ENCODE results near the gene ELOB.

The ELOB gene

DNA sequence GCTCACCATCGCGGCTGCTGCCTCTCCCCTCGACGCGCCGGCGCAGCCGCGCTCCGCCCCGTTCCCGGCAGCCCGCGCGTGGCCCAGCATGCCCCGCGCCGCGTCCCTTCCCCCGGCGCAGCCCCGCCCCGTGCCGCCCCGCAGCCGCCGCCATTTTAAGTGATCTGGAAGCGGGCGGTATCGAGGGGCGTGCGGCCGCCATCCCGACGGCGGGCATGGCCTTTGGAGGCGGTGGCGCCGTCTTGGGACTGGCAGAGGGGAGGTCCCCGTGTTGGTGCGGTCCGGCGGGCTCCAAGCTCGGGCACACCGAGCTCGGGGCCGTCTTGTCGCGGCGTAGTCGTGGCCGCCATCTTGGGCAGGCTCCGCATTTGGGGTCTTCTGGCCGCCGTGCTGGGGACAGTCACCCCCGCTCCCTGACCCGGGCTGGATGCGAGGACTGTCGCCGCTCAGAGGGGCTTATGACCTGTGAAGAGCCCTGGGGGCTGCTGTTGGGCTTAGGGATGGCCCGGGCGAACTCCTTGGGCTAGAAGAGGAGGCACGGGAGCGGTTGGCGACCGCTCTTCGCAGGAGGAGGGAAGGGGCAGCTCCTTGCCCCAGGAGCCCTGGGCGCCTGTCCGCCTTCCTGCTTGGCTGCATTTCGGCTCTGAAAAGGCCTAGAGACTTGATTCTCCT lies at the start of gene ELOB:
Gene ELOB (minus strand): TSS at position 50 of the 672 bp plus-strand sequence. CDS start 41 bp downstream, at position 9.
- peak; percentile 66 for DNase-seq (ENCODE audit: low read depth)

DNA sequence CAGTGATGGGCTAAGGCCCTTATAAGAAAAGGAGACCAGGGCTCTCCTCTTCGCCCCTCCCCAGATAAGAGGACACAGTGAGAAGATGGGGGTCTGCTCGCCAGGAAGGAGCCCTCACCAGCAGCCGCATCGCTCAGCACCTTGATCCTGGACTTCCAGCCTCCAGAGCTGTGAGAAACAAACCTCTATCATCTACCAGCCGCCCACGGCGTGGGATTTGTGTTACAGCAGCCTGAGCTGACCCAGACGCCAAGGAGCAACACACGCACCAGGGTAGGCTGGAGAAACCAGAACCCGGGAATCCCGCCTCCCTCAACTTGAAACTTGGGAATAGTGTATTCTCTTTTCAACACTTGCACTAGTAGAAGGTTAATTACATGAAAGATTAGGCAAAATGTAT lies 48.8 kb upstream of the ELOB start:
- DNase-seq (ENCODE audit: low read depth) = no peak

DNA sequence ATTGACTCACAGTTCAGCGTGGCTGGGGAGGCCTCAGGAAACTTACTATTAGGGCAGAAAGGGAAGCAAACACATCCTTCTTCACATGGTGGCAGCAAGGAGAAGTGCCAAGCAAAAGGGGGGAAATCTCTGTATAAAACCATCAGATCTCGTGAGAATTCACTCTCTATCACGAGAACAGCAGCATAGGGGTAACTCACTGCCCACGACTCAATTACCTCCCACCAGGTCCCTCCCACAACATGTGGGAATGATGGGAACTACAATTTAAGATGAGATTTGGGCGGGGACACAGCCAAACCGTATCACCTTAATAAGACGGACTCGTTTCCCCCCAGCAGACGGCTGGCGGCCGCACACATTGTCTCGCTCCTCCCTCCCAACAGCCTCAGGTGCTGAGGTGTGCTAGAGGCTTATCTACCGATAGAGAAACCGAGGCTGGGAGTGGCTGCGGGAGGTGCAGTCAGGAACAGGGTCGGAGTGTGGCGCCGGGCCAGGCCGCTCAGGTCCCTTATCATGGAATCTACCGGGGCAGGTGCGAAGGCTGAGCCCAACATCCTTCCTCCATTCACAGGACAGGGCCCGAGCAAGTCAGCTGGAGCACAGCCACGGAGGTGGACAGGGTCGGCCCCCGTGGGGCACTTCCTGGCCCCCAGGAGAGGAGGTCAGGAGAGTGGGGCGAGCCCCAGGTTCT lies 48.1 kb upstream of the ELOB start:
- no peak for DNase-seq (ENCODE audit: low read depth)

DNA sequence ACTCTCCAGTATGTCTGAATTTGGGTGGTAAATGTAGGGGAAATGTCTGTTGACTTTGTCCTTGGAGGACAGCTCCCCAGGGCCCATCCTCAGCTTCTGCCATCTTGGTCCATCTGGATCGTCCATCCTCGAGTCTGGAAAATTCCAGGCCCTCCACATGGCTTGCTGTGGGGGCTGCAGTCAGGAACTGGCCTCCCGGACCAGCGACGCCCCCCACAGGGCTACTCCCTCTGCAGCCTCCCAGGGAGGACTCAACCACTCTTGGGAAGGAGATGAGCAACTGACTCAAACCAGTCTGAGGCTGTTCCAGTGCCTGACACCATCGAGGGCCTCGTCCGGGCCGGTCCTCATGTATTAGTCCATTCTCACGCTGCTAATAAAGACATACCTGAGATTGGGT lies 47.5 kb upstream of the ELOB start:
- no peak for DNase-seq (ENCODE audit: low read depth)

DNA sequence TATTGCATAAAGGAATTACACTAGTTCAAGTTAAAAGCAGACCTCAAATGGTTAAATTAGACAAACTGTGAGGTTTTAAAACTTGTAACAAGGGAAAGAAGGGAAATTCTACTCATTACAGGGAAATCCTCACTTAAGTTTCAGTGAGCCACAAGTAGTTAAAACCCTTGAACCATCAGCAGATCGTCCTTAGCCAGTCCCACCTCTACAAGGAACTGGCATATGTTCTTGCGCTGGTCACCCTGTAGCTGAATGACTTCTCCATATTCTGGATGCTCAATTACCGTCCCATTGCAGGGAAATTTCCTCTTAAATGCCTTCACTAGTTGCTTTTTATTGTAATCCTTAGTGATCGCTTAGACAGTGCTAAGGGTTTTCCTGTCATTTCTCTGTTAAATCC lies 45.4 kb upstream of the ELOB start:
- no peak for DNase-seq (ENCODE audit: low read depth)

DNA sequence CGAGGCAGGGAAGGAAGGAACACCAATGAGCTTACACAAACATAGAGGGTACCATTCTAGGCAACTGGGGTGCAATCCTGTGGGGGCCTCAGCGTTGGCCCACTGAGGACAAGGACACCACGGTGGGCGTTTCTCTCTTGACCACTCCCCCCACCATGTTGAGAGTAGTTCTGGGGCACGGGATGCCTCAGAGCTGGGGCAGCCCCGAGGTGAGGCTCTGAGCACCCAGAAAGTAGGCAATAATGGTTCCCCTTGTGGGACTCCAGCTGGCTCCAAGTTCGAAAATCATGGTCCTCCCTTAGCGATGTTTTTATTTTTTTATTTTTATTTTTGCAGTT lies 45.0 kb upstream of the ELOB start:
- no peak for DNase-seq (ENCODE audit: low read depth)

DNA sequence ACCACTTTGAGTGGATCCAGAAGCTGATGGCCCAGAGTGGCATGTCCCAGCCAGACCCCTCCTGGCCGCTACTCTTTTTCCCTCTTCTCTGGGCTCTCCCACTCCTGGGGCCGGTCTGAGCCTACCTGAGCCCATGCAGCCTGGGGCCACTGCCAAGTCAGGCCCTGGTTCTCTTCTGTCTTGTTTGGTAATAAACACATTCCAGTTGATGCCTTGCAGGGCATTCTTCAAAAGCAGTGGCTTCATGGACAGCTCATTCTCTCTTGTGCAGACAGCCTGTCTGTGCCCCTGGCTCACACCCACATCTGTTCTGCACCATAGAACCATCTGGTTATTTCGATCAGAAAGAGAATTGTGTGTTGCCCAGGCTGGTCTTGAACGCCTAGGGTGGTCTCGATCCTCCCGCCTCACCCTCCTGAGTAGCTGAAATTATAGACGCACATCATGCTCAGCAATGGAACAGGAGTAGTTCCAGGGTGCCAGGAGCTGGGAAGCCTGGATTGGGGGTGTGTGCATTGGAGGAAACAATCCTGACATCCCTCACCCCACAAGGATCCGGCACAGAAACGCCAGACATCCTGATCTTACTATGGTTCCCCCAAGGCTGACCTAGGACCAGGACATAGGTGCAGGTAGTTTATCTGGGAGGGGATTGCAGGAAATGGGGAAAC lies 44.5 kb upstream of the ELOB start:
- DNase-seq (ENCODE audit: low read depth) = no peak

DNA sequence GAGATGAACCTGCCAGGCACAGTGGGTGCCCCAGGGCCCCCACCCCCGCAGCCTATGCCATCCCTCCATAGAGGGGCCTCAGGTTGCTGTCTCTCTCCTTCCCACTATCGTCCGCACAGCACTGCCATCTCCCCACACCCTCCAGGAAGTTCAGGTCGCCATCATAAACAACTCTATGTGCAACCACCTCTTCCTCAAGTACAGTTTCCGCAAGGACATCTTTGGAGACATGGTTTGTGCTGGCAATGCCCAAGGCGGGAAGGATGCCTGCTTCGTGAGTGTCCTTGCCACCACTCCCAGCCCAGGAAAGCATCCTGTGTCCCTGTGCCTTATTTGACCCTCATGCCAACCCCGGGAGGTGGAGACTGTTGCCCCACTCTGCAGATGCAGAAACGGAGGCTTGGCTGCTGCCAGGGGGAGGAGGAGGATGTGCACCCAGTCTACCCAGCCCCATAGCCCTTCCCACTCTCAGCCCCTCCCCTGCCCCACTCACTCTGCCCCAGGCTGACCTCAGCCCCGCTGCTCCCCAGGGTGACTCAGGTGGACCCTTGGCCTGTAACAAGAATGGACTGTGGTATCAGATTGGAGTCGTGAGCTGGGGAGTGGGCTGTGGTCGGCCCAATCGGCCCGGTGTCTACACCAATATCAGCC lies 43.9 kb upstream of the ELOB start:
- DNase-seq (ENCODE audit: low read depth) = no peak

DNA sequence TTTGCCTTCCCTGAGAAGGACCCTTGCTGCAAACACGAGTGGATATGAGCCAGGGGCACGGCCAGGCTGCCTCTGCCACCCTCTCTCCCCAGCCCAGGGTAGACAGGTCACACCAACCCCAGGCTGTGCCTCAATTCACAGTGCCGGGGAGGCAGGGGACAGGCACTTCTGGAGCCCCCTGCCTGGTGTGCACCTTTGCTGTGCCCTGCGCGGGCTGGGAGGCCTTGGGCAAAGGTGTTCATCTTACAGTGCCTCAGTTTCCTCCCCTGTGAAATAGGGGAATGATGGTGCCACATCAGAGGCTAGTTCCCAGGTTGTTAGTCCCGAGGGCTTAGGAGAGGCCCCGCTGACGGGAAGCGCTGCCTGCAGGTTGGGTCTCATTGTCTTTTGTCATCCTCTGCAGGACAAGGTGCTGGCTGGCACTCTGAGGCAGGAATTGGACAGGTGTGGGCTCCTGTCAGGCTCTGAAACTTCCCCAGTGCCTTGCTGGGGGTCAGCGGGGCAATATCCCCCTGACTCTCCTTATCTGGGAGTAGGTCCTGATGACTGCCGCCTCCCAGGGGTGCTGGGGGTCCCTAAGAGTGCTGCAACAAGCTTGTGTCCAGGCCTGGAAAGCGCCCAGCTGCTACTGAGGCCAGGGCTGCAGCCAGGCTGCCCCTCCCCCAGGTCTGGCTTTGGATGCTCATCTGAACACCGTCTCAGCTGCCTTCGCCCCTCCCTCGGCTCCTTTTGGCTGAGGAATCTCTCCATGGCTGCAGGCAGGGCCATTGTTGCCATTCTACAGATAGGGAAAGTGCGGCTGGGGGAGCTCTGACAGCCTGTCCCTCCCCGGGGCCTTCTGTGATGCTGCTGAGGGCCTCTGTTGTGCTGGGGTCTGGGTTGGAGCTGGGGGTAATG lies 43.1 kb upstream of the ELOB start:
- no peak for DNase-seq (ENCODE audit: low read depth)

DNA sequence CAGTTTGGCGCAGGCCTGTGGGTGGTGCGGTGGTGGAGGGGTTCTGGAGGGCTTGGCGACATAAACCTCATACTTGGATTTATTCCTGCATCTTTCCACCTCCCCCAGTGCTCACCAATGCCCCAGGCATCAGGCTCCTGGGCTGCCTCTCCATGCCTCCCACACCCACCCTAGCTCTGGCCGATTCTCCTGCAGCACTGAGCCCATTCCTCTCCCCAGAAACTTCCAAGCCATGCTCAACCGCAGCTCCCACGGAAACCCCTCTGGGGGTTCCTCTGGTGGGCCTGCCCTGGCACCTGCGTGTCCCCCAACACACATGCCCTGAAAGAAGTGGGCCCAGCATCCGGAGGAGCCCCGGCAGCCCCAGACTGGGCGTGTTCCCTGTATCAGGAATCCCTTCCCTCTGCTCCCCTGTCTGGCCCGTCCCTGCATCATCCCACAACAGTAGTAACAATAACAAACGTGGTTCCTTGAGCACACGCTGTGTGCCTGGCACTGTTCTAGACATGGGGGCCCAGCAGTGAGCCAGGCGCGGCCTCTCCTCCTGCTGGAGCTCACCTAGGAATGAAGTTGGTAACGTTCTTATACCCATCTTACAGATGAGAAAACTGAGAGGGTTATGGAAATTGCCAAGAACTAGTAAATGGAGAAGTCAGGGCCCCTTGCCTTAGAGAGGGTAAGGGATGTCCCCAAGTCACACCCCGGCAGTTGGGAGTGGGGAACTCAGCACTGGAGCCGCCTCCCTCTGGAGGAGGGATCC lies 42.3 kb upstream of the ELOB start:
- no peak for DNase-seq (ENCODE audit: low read depth)

DNA sequence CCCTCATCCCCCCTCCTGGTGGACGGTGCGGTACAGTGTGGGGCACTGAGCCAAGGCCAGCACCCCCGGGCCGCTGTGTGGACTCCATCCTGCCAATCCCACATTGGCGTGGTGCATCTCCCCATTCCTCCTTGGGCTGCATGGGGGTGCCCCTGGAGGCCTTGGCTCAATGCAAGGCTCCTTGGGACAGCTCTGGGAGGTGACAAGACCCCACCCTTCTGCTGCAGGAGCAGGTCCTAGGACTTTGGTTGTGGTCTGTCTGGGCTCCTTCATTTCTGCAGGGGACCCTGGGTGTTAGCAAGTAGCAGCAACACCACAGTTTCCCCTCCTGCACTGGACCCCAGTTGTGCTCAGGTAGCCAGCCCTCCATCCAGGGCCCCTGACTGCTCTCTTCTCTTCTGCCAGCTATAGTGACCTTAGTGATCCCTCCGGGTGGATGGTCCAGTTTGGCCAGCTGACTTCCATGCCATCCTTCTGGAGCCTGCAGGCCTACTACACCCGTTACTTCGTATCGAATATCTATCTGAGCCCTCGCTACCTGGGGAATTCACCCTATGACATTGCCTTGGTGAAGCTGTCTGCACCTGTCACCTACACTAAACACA lies 41.3 kb upstream of the ELOB start:
- no peak for DNase-seq (ENCODE audit: low read depth)

DNA sequence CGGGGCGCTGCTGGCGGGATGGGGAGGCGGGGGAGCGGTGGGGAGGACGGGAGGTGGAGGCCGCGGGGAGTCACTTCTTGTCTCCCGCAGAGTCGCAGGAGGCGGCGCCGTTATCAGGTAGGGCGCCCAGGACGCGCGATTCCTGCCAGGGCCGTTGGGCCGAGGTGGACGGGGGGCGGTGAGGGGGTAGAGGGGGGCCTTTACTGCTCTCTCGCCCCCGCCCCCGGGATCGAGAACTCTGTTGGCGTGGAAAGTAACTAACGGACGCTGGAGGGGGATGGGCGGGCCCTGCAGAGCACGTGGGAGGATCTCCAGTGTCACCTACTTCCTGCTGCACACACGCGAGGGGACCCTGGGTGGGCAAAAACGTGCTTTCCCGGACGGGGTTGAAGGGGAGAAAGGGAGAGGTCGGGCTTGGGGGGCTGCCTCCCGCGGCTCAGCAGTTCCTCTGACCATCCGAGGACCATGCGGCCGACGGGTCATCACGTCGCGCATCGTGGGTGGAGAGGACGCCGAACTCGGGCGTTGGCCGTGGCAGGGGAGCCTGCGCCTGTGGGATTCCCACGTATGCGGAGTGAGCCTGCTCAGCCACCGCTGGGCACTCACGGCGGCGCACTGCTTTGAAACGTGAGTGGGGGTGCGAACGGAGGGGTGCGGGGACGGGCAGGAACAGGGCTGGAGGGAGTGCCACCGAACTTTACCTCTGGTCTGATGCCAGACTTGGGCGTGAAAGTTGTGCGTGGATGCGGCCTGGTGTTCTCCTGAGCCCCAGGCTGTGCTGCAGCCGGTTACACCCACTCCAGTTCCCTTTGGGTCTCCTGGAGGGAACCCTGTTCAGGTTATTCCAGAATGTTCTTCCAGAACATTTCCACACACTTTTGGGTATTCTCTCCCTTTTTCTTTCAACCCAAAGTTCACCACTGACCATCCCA lies 40.5 kb upstream of the ELOB start:
- no peak for DNase-seq (ENCODE audit: low read depth)

DNA sequence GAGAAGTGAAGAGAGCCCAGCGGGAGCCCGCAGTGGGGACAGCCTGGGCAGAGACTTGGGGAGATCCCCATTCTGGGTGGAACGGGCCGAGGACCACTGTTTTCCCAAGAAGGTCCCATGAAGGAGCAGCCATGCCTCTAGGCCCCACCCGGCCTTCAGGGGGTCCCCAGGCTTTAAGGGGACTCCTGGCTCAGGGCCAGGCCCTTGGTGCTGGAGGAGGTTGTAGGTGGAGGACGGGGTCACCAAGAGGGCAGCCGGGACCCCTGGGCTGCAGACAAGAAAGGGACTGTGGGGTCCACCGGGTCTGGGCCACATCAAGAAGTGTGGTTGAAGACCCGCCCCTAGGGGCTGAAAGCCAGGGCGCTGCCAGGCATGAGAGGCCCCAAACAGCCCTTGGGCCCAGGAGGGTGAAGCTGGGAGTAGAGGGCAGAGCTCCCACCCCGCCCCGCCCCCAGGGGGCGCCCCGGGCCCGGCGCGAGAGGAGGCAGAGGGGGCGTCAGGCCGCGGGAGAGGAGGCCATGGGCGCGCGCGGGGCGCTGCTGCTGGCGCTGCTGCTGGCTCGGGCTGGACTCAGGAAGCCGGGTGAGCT lies 39.8 kb upstream of the ELOB start, which contains the start of gene PRSS21:
Gene PRSS21 (plus strand): TSS at position 487 of the 589 bp plus-strand sequence. CDS start 32 bp downstream, at position 519.
- no peak for DNase-seq (ENCODE audit: low read depth)

DNA sequence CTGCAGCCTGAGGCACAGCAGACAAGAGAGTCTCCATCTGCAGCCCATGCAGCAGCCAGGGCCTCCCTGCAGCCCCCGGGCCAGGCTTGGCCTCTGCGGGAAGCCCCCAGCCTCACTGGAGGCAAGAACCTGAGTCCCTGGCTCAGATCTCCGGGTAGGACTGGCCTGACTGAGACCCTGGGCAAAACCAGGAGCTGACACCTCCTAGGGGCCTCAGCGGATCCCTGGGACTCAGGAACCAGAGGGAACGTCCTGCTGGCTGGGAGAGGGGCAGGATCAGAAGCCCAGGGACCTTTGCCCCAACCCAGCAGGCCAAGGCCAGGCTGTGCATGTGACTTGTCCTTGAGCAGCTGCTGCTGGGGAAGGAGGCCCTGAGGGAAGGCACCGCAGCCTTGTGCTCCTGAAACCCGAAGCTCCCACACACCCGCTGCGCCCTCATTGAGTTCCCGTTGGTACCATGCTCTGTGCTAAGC lies 38.3 kb upstream of the ELOB start:
- DNase-seq (ENCODE audit: low read depth) = no peak

DNA sequence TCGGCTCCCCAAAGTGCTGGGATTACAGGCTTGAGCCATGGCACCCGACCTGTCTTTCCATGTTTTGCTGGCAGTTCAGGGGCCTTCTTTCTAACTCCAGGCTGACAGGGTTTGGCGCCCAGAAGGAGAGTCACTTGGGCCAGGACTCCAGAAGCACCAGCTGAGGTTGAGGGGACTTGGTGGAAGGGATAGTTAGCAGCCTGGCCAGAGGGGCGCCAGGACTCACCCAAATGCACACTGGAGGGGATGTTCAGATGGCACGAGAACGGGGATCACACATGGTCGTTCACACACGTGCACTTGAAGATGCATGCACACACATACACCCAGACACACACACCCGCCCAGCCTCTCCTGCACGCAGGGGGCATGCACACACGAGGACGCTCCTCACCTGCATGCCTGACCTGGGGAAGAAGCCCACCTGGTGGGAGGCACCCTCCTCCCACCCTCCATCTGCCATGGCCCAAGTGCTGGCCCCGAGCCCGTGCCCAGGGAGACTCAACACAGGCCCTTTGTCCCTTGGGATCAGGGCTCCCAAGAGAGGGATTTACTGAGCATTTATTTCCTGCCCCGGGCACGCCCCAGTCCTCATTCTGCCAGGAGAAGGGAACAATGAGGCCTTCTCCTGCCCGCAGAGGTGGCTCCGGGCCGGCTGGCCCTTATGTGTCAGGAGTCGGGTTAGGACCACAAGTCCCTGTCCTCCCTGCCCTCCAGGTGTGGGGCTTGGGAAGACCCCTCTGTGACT lies 37.6 kb upstream of the ELOB start:
- DNase-seq (ENCODE audit: low read depth) = no peak

DNA sequence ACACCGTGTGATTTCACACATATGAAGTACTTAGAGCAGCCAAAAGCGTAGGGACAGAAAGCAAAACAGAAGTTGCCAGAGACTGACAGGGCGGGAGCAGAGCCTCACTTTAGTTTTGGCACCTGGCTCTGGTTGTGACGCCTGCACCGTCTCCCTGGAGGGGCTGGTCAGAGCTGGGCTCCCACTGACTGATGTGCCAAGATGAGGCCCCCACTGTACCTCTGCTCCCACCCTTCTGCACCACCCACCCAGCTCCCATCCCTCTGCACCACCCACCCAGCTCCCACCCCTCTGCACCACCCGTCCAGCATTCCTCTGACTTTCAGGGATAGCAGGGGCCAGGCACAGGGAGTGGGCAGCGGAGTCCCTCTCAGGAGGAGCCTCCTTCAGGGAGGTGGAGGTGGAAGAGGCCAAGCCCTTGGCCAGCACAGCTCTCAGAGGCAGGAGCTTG lies 36.7 kb upstream of the ELOB start:
- DNase-seq (ENCODE audit: low read depth) = no peak

DNA sequence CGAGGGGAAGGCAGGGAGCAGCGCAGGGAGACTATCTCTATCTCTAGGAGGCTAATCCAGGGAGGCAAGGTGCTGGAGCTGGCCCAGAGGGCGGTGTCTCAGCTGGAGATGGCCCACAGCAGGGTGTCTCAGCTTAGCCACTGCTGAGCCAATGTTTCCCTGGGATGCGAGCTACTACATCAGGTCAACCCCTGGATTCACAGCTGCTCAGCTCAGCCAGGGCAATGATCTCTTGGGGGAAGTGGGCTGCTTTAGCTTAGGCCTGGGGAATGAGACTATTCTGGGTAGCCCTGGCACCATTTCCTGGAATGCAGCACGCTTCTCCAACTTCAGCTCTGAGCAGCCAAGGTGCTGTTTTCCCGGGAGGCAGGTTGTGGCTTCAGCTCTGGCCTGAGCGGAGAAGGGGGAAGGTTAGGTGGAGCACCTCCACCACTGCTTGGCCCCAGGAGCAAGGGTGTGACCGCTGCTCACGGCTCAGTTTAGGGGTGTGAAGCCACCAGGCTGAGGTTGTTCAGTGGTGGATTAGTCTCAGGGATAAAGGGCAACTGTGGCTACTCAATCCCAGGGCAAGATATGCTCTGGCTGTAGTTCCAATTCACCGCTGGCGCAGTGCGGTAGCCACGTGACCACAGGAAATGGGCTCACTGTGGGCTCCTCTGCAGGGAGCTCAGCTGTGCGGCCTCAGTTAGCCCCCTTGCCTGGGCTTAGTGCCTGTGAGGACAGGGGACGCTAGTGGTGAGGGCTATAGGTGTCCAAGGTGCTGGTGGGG lies 34.8 kb upstream of the ELOB start:
- no peak for DNase-seq (ENCODE audit: low read depth)
